HL-60 (cell line): ENCODE measurements around the gene CDH23.

ENCODE experiments used
- DNase-seq, 2 experiments: peaks; one replicate each; pipeline ENCODE4 v3.0.0-alpha.2; 2010 to 2020; ENCODE audit warnings: low read depth in 1 of 2, low spot score in 1 of 2
- H3K27ac ChIP-seq: fragments of 250-450 bp; sonication (Bioruptor Pico); replicated peaks from 2 replicates; pipeline ENCODE4 v1.5.1; 2020; ENCODE audit warnings: mild to moderate bottlenecking, moderate library complexity
- H3K27me3 ChIP-seq: fragments of 250-450 bp; sonication (Bioruptor Pico); 2 replicates; pipeline ENCODE4 v1.5.1; 2021; ENCODE audit warnings: mild to moderate bottlenecking, moderate library complexity; ENCODE audit not compliant: insufficient read depth, poor library complexity, severe bottlenecking
- H3K4me3 ChIP-seq: replicated peaks from 2 replicates; pipeline ENCODE4 v1.5.1; 2011; ENCODE audit warnings: mild to moderate bottlenecking, control low read depth, low read length; ENCODE audit not compliant: insufficient read depth
- CTCF ChIP-seq: IDR thresholded peaks from one replicate; pipeline ENCODE4 v1.5.1; 2011; ENCODE audit warnings: low read length, control low read depth, inconsistent platforms; ENCODE audit not compliant: insufficient read depth
- GABPA ChIP-seq: IDR thresholded peaks from 2 replicates; pipeline ENCODE4 v1.6.1; 2012; ENCODE audit warnings: low read depth
- POLR2AphosphoS5 ChIP-seq: IDR thresholded peaks from 2 replicates; pipeline ENCODE4 v1.6.1; 2012; ENCODE audit warnings: low read depth
- REST ChIP-seq: IDR thresholded peaks from 2 replicates; pipeline ENCODE4 v1.6.1; 2012; ENCODE audit warnings: low read depth; ENCODE audit not compliant: insufficient replicate concordance
- SPI1 ChIP-seq: IDR thresholded peaks from 2 replicates; pipeline ENCODE4 v1.6.1; 2012; ENCODE audit warnings: low read depth, mild to moderate bottlenecking, borderline replicate concordance

CDH23 gene

GRCh38 chr10:71465551-71466252 is 69.0 kb downstream of the CDH23 start:
- no peak for DNase-seq
- H3K4me3 ChIP-seq, result no peak overlapping the region
- H3K27me3 ChIP-seq, result no peaks in the 10 kb centered on the region
- TF ChIP-seq POLR2AphosphoS5 (no peak), SPI1 (no peak), CTCF (no peak), REST (no peak), GABPA (no peak)
- H3K27ac ChIP-seq, result no peak overlapping the region

GRCh38 chr10:71466330-71466729 is 69.6 kb downstream of the CDH23 start:
- Histone ChIP-seq H3K4me3 (no peak overlapping the region), H3K27me3 (no peaks in the 10 kb centered on the region), H3K27ac (no peak overlapping the region)
- TF ChIP-seq POLR2AphosphoS5 (no peak), GABPA (no peak), CTCF (no peak), SPI1 (no peak)
- no peak for DNase-seq

GRCh38 chr10:71467161-71467560 is 70.4 kb downstream of the CDH23 start:
- DNase-seq, result no peak
- Histone ChIP-seq H3K4me3 (no peak overlapping the region), H3K27ac (no peak overlapping the region), H3K27me3 (no peaks in the 10 kb centered on the region)
- no peak for TF ChIP-seq REST
- TF ChIP-seq POLR2AphosphoS5, result no peak
- no peak for TF ChIP-seq SPI1
- no peak for TF ChIP-seq CTCF
- TF ChIP-seq GABPA, result no peak
